ENCODE measurements around the gene ABLIM1. TPM values are rescaled to one million over a fixed set of nuclear protein-coding genes. Genes with fewer than 3 reads are reported as not detected.

Gene ABLIM1
- total RNA-seq, 1 experiment from 2014 or later: 79.3 TPM

DNA sequence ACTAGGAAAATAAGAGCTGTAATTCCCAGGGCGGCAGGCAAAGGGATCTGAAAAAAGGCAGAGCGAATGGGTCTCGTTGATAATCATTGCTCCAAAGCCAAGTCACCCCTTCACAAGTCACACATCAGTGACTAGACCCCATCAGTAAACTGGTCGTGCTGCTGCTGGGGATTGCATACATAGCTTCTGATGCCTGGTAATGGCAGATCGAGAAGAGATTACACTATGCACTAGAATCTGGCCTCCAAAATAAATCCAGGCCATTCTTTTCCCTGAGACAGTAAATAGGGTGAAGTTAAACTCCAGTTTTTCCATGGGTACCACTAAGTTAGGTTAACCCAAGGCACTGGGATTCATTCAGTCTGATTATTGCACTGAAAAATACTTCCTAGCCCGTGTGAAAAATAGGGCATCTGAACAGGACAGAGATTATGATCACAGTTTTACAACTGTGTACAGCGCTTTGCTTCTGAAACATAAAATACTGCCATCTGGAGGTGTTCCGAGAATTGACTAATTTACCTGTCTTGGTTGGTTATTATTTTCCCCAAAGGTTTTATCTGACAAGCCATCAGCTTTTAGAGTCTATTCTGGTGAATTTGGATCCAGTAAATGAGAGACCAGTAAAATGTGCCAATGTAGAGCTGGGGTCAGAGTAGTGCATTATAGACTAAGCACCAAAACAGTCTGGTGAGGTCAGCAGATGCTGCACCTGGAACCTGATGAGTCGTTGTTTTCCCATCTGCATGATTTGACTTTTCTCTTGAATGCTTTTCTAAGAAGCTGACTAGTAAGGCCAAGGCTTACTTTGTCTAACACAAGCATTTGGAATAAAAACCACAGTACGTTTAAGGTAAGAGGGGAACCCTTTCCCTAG is 170.9 kb downstream of the ABLIM1 start:
- TF ChIP-seq CTCF (IDR thresholded peaks at IDR 0.05; ENCODE audit: insufficient read depth in 1 of 2, low read depth in 1 of 2, low read length in 1 of 2, severe bottlenecking in 1 of 2, unreplicated experiment in 1 of 2): no peak
- ChIA-PET CTCF (interaction anchor here (2.9 kb wide), 1 partner anchor 16 kb away, joined by 9 read pairs; no protein-coding TSS in a partner anchor), POLR2A (interaction anchor here (0.6 kb wide), 1 partner anchor 34 kb away, joined by 3 read pairs; no protein-coding TSS in a partner anchor)
- no peaks in the 10 kb centered on the region for H3K9me3 Mint-ChIP-seq (ENCODE audit: unreplicated experiment)
- H3K4me1 Mint-ChIP-seq (ENCODE audit: low read depth, unreplicated experiment): no peaks in the 10 kb centered on the region
- no peaks in the 10 kb centered on the region for H3K27me3 Mint-ChIP-seq (ENCODE audit: insufficient read depth, unreplicated experiment)
- no peaks in the 10 kb centered on the region for H3K4me1 ChIP-seq
- H3K27me3 ChIP-seq (replicated peaks; ENCODE audit: control insufficient read depth, insufficient read depth, low read length): no peaks in the 10 kb centered on the region
- no TSS peak for BruUV-seq (replicated peaks)
- H3K36me3 Mint-ChIP-seq (ENCODE audit: insufficient read depth, unreplicated experiment): peaks cover 25% of the 10 kb centered on the region
- intact Hi-C loops (cut with micrococcal nuclease; ENCODE audit: unreplicated experiment): no loop called here
- H3K4me3 Mint-ChIP-seq (ENCODE audit: unreplicated experiment): no peak overlapping the region
- no peak overlapping the region for H3K27ac Mint-ChIP-seq (ENCODE audit: unreplicated experiment)
- no peak for DNase-seq
- no peaks in the 10 kb centered on the region; the same call in 1 of the 2 replicates for H3K36me3 ChIP-seq (ENCODE audit: control insufficient read depth, insufficient read depth, low read length)
- H3K4me3 ChIP-seq (ENCODE audit: low read depth, low read length): no peak overlapping the region
- no peaks in the 10 kb centered on the region for H3K9me3 ChIP-seq

DNA sequence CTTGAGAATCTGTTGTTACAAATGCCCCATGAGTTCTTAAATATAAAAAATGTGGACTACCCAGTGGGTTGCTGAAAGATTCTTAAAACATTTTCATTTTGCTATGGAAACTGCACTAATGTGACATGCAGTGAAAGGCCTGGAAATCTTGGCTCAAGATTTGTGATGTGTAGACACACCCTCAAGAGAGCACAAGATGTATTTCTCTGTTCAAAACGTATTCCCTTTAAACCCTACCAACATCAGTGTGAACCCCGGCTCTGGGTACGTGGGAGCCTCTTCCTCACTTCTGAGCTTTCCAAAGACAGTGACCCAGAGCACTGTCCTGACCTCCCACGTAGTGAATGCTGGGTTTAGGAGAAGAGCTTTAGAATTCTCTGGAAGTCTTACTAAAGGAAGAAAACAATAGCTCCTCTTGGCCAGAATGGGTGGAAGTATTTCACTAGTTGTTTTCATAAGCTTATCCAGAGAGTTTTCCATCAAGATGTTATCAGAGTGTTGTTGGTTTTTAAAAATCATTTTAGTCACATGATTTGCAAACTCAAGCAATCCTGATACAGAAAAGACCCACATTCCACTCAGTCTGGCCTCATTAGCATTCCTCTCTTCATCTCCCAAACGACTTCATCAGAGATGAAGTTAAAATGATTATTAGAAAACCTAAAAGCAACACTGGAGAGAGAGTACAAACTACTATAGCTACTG is 172.2 kb downstream of the ABLIM1 start:
- Mint-ChIP-seq H3K4me1 (ENCODE audit: low read depth, unreplicated experiment) (no peaks in the 10 kb centered on the region), H3K27me3 (ENCODE audit: insufficient read depth, unreplicated experiment) (no peaks in the 10 kb centered on the region), H3K36me3 (ENCODE audit: insufficient read depth, unreplicated experiment) (peaks cover 25% of the 10 kb centered on the region), H3K4me3 (ENCODE audit: unreplicated experiment) (no peak overlapping the region), H3K9me3 (ENCODE audit: unreplicated experiment) (no peaks in the 10 kb centered on the region), H3K27ac (ENCODE audit: unreplicated experiment) (no peak overlapping the region)
- Histone ChIP-seq H3K9me3 (no peaks in the 10 kb centered on the region), H3K4me1 (no peaks in the 10 kb centered on the region), H3K36me3 (ENCODE audit: control insufficient read depth, insufficient read depth, low read length) (no peaks in the 10 kb centered on the region; the same call in 1 of the 2 replicates), H3K4me3 (ENCODE audit: low read depth, low read length) (no peak overlapping the region), H3K27me3 (replicated peaks; ENCODE audit: control insufficient read depth, insufficient read depth, low read length) (no peaks in the 10 kb centered on the region)
- POLR2A ChIA-PET: interaction anchor here (0.5 kb wide), 1 partner anchor 156 kb away, joined by 3 read pairs; no protein-coding TSS in a partner anchor
- CTCF ChIA-PET: interaction anchor here (2.9 kb wide), 1 partner anchor 14 kb away, joined by 9 read pairs; no protein-coding TSS in a partner anchor
- no peak for DNase-seq
- intact Hi-C loops (cut with micrococcal nuclease; ENCODE audit: unreplicated experiment): no loop called here
- no peak for TF ChIP-seq CTCF (IDR thresholded peaks at IDR 0.05; ENCODE audit: insufficient read depth in 1 of 2, low read depth in 1 of 2, low read length in 1 of 2, severe bottlenecking in 1 of 2, unreplicated experiment in 1 of 2)
- BruUV-seq (replicated peaks): no TSS peak

- H3K9me3 Mint-ChIP-seq (ENCODE audit: unreplicated experiment): no peaks in the 10 kb centered on the region
- intact Hi-C loops (cut with micrococcal nuclease; ENCODE audit: unreplicated experiment): no loop called here
- H3K4me3 Mint-ChIP-seq (ENCODE audit: unreplicated experiment): no peak overlapping the region
- no peaks in the 10 kb centered on the region for H3K27me3 Mint-ChIP-seq (ENCODE audit: insufficient read depth, unreplicated experiment)
- no peak overlapping the region for H3K4me3 ChIP-seq (ENCODE audit: low read depth, low read length)
- no peak for TF ChIP-seq CTCF (IDR thresholded peaks at IDR 0.05; ENCODE audit: insufficient read depth in 1 of 2, low read depth in 1 of 2, low read length in 1 of 2, severe bottlenecking in 1 of 2, unreplicated experiment in 1 of 2)
- H3K4me1 Mint-ChIP-seq (ENCODE audit: low read depth, unreplicated experiment): no peaks in the 10 kb centered on the region
- DNase-seq: no peak
- H3K27ac Mint-ChIP-seq (ENCODE audit: unreplicated experiment): no peak overlapping the region
- no peaks in the 10 kb centered on the region for H3K9me3 ChIP-seq
- ChIA-PET POLR2A (no interaction called here), CTCF (no interaction called here)
- H3K27me3 ChIP-seq (replicated peaks; ENCODE audit: control insufficient read depth, insufficient read depth, low read length): no peaks in the 10 kb centered on the region
- peaks cover 23% of the 10 kb centered on the region for H3K36me3 Mint-ChIP-seq (ENCODE audit: insufficient read depth, unreplicated experiment)
- H3K36me3 ChIP-seq (ENCODE audit: control insufficient read depth, insufficient read depth, low read length): peaks cover 2% of the 10 kb centered on the region; the same call in 1 of the 2 replicates
- H3K4me1 ChIP-seq: no peaks in the 10 kb centered on the region
- BruUV-seq (replicated peaks): no TSS peak
Observed at GRCh38 chr10:114483575-114483974, 174.5 kb downstream of the ABLIM1 start.
